Mucosa of stomach (tissue), 1 donor: Measurements from ENCODE around the gene DLEC1.

Experiments
- H3K27me3 ChIP-seq: one replicate; pipeline ENCODE4 v1.7.0; 2013; ENCODE audit warnings: mild to moderate bottlenecking, low read length; ENCODE audit not compliant: control insufficient read depth, insufficient read depth
- H3K36me3 ChIP-seq: one replicate; pipeline ENCODE4 v1.7.0; 2013; ENCODE audit warnings: low read length; ENCODE audit not compliant: control insufficient read depth, insufficient read depth
- H3K4me1 ChIP-seq: one replicate; pipeline ENCODE4 v1.7.0; 2013; ENCODE audit warnings: mild to moderate bottlenecking, low read length; ENCODE audit not compliant: control insufficient read depth, insufficient read depth
- H3K4me3 ChIP-seq: one replicate; pipeline ENCODE4 v1.7.0; 2013; ENCODE audit warnings: low read length
- H3K9ac ChIP-seq: one replicate; pipeline ENCODE4 v1.7.0; 2013; ENCODE audit warnings: mild to moderate bottlenecking, low read length, moderate library complexity
- H3K9me3 ChIP-seq: one replicate; pipeline ENCODE4 v1.7.0; 2013; ENCODE audit warnings: mild to moderate bottlenecking, low read length, moderate library complexity; ENCODE audit not compliant: control insufficient read depth
- donor health status: Pancreatic carcinoma.

The DLEC1 gene

DNA sequence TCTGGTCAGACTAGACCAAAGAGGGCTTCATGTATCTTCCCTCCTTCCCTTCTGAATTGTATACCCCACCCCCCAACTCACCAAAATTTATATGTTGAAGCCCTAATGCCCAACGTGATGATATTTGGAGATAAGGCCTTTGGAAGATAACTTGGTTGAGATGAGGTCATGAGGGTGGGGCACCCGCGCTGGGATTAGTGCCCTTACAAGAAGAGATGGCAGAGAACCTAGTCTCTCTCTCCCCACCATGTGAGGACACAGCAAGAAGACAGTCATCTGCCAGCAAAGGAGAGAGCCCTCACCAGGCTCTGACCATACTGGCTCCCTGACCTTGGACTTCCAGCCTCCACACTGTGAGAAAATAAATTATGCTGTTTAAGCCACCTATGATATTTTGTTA, 23.0 kb upstream of the DLEC1 start:
- no peaks in the 10 kb centered on the region for H3K9me3 ChIP-seq
- no peak overlapping the region for H3K4me3 ChIP-seq
- no peak overlapping the region for H3K9ac ChIP-seq
- no peaks in the 10 kb centered on the region for H3K27me3 ChIP-seq
- H3K4me1 ChIP-seq, result peaks cover 9% of the 10 kb centered on the region
- peaks cover 4% of the 10 kb centered on the region for H3K36me3 ChIP-seq

DNA sequence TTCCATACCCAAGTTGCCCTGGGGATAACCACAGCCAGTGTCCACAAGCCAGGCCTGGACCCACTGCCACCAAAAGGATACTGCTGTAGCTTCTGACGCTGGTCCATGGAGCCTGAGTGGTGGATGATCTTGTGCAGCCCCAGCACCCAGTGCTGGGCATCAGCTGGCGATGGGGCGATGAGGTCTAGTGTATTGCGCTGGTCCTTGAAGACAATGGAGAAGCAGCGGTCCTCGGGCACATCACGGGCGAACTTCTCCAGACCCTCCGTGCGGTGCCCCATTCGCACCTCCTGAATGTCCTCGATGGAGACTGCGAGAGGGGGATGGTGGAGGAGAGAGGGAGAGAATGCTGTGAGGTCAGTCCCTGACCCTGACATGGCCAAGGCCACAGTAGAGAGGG, 22.6 kb upstream of the DLEC1 start:
- no peaks in the 10 kb centered on the region for H3K27me3 ChIP-seq
- peaks cover 9% of the 10 kb centered on the region for H3K4me1 ChIP-seq
- no peaks in the 10 kb centered on the region for H3K9me3 ChIP-seq
- H3K4me3 ChIP-seq, result no peak overlapping the region
- H3K9ac ChIP-seq, result no peak overlapping the region
- H3K36me3 ChIP-seq, result peaks cover 4% of the 10 kb centered on the region

DNA sequence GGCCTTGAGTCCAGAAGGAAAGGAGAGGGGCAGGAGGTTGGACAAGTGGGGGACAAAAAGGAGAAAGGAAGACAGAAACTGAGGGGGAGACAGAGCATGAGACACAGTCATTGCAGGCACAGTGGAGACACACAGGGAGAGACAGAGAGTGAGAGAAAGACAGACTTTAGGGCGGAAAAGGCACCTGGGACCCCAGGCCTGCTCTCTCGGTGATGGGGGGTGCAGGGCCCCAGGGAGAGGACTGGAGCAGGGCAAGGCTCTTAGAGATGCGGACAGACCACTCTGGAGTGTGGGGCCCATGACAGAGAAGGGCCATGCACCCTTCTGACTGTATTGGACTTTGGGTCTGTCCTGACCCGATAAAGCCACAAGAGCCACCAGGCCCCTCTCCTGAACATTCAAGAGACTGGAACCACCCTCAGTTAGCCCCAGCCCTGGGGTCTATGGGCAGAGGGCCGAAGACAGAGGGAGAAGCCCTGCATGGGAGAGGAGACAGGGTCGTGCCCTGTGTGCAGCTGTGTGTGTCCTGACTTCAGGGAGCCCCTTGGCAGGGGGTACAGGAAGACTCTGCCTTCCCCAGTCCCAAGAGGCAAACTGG, 22.1 kb upstream of the DLEC1 start:
- peaks cover 4% of the 10 kb centered on the region for H3K36me3 ChIP-seq
- no peak overlapping the region for H3K4me3 ChIP-seq
- no peaks in the 10 kb centered on the region for H3K9me3 ChIP-seq
- H3K4me1 ChIP-seq, result peaks cover 9% of the 10 kb centered on the region
- H3K27me3 ChIP-seq, result no peaks in the 10 kb centered on the region
- H3K9ac ChIP-seq, result no peak overlapping the region

DNA sequence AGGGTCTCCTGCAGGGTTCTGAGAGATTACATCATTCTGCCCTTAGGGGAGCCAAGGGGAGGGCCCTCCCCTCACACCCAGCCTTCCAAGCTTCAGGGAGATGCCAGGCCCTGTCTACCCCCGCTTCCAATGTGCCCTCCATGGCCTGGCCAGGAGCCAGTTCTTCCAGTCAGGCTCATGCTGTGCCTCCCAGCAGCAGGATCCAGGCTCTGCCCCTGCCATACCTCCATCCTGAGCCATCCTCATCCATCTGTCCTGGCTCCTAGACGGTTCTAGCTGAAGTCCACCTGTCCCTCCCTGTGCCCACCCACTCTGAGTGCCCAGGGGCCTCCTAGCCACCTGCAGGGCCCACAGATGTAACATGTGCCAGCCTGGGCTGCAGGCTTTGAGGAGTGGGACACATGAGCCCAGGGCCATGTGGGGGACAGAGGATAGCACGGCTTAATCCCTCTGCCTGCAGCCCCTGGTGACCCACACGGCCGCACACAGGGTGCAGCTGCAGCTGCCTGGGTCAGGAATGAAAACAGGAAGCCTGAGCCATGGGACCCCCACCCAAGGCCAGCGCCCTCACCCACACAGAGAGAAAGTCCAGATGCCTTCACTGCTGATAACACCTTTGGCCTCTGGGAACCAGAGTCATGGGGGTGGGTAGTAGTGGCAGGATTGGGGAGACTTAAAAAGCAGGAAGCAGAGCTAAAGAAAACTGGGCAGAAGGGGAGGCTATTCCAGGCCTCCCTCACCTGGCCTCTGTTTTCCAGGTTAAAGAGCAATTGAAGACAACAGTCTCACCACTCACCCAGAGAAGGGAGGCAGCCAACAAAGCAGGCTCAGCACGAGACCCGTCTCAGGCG, 21.3 kb upstream of the DLEC1 start:
- Histone ChIP-seq H3K36me3 (peaks cover 4% of the 10 kb centered on the region), H3K9me3 (no peaks in the 10 kb centered on the region)

DNA sequence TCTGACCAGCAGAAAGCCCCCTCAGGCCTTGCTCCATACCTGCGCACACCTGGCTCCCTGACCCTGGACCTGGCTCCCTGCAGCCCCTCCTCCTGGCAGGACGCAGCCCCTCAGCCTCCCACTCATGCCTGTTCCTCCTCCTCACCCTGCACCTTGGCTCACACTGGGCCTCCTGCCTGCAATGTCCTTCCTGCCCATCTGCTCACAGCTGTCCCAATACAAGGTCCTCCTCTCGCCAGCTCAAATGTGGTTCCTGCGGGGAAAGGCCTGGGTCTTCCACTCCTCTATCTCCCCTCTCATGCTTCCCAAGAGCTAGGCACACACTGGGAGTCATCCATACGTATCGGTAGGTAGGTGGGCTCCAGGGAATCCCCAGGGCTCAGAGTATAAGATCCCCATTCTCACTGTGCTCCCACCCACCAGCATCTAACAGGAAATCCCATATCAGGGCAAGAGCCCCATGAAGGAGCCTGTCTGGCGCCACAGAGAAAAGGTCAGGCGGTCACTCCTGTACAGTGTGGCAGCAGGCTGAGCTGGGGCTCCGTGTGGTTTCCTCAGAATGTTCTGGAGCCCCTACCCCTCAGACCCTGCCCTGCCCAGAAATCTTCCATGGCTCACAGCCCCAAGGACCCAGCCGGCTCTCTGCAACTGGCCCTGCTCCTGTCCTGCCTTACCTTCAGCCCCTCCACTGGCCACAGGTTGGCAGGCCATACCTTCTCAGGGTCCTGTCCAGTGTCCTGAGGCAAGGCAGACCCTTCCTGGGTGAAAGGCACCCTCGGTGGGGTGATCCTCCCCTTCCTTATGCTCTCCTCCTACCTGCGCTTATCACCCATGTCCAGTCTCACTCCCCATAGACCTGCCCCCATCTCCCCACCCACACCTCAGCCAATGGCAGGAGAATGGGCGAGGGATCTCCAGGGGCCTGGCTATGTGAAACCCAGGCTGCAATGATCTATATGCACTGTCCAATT, 20.4 kb upstream of the DLEC1 start:
- Histone ChIP-seq H3K4me1 (peaks cover 9% of the 10 kb centered on the region), H3K36me3 (peaks cover 4% of the 10 kb centered on the region), H3K9me3 (no peaks in the 10 kb centered on the region), H3K27me3 (no peaks in the 10 kb centered on the region), H3K9ac (no peak overlapping the region), H3K4me3 (no peak overlapping the region)

More for the DNA sequence above, 21.3 kb upstream of the DLEC1 start:
- Histone ChIP-seq H3K9ac (no peak overlapping the region), H3K4me3 (no peak overlapping the region), H3K4me1 (peaks cover 9% of the 10 kb centered on the region), H3K27me3 (no peaks in the 10 kb centered on the region)

DNA sequence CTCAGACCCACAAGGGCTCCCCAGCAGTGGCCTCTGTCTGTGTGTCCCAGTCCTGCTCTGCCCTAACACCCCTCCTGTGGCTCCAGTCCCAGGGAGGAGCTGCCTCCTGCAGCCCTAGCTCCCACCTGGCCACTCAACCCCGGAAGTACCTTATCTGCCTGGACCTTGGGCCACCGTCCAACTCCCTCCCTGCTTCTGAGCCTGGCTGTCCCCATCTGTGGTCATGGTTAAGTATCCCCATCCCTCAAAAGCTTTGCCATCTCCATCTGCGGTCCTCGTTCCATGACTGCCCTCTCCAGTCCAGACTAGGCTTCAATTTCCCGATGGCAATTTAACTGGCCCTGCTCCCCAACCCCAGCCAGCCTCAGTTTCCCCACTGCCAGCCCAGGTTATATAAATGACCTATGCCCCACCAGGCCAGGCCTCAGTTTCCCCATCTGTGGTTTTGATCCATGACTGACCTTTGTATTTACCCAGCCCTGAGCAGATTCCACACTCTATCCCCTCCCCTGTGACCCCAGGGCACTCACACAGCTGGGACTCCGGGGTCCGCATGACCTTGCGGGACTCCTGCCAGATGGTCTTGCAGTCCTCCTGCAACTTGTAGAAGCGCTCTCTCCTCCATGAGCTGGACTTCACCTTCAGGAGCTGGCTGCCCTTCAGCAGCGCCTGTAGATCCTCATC, 19.2 kb upstream of the DLEC1 start:
- H3K4me3 ChIP-seq, result no peak overlapping the region
- H3K9ac ChIP-seq, result no peak overlapping the region
- H3K9me3 ChIP-seq, result no peaks in the 10 kb centered on the region
- peaks cover 4% of the 10 kb centered on the region for H3K36me3 ChIP-seq
- peaks cover 9% of the 10 kb centered on the region for H3K4me1 ChIP-seq
- H3K27me3 ChIP-seq, result no peaks in the 10 kb centered on the region

DNA sequence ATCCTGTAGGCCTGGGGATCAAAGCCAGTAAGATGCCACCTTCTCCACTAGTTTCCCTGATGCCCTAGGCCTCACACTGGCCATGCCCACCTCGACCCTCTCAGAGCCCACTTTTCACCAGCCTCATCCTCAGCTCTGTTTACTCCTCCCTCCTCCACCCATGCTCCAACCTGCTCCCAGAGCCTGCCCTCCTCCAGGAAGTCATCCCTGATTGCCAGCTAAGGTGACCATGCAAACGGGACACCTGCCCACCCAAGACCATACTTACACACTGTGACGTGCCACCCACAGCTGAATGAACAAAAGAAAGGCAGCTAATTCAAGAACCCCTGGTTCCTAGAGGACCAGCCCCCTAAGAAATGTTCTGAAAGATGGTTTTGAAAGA, 18.7 kb upstream of the DLEC1 start:
- no peak overlapping the region for H3K9ac ChIP-seq
- H3K36me3 ChIP-seq, result peaks cover 4% of the 10 kb centered on the region
- H3K9me3 ChIP-seq, result no peaks in the 10 kb centered on the region
- no peaks in the 10 kb centered on the region for H3K27me3 ChIP-seq
- no peak overlapping the region for H3K4me3 ChIP-seq
- peaks cover 11% of the 10 kb centered on the region for H3K4me1 ChIP-seq

DNA sequence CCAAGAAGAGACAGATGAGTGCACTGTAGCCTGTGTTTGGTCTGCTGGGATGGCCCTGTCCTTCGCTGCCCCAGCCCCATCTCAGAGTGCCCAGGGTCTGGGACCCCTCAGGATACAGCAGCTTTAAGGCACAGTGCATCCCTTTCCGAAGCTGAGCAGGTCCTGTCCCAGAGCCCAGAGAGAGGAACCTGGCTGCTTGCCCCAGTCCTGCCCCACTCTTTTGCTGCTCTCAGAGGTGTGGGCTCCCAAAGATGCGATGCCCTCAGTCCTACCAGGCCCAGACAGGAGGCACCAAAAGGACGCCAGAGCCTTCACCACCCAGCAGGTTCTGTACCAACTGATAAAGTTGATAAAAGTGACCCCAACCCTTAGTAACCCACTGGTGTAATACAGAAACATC, 17.8 kb upstream of the DLEC1 start:
- no peaks in the 10 kb centered on the region for H3K9me3 ChIP-seq
- no peak overlapping the region for H3K4me3 ChIP-seq
- no peaks in the 10 kb centered on the region for H3K36me3 ChIP-seq
- no peaks in the 10 kb centered on the region for H3K27me3 ChIP-seq
- H3K4me1 ChIP-seq, result peaks cover 17% of the 10 kb centered on the region
- H3K9ac ChIP-seq, result no peak overlapping the region

DNA sequence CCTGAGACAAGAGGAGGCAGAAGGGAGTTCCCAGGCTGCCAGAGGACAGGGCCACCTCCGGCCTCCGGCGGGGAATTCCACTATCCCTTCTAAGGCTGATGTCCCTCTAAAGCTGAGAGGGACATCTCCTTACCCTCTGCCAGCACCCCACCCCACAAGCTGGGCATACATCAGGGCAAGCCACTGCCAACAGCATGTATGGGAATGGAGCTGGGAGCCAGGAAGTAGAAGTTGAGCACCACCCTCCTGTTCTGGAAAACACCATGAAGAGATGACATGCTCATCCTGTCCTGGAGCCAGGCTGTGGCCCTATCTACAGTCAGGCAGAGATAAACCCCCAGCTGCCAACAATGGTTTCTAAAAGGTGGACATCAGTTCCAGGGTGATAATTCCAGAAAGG, 16.7 kb upstream of the DLEC1 start:
- H3K27me3 ChIP-seq, result no peaks in the 10 kb centered on the region
- H3K36me3 ChIP-seq, result no peaks in the 10 kb centered on the region
- no peak overlapping the region for H3K4me3 ChIP-seq
- peaks cover 17% of the 10 kb centered on the region for H3K4me1 ChIP-seq
- H3K9ac ChIP-seq, result no peak overlapping the region
- H3K9me3 ChIP-seq, result no peaks in the 10 kb centered on the region

DNA sequence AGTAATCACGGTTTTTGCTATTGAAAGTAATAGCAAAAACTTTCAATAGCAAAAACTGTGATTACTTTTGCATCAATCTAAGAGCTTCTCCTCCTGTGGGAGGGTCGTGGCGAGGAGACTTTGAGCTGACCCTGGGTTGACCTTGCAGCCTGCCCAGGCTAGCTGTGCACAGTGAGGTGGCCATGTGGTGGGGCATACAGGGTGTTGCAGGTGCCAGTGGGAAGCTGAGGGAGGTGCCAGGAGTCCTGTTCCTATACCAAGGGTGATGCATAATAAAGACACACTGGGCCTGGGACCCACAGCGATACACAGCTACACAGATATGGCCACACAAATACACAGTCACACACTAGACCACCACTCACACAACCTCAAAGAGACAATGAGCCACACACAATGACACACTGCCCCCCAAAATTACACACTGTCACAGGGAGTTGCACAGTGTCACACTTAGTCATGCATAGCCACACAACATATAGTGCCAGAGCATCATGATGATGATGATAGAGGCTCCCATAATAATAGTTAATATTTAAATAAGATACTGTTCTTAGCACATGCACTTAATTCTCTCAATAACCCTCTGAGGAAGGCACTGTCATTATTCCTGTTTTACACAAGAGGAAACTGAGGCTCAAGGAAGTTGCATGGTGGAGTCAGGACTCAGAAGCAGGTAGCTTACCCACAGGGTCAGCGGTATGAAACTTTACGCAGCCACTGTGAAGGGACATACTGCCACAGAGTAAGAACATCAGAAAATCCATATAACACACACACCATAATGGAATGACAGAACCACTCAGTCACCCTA, 15.9 kb upstream of the DLEC1 start:
- H3K9ac ChIP-seq, result no peak overlapping the region
- H3K4me3 ChIP-seq, result no peak overlapping the region
- H3K4me1 ChIP-seq, result peaks cover 17% of the 10 kb centered on the region
- H3K27me3 ChIP-seq, result no peaks in the 10 kb centered on the region
- H3K36me3 ChIP-seq, result no peaks in the 10 kb centered on the region
- H3K9me3 ChIP-seq, result no peaks in the 10 kb centered on the region

DNA sequence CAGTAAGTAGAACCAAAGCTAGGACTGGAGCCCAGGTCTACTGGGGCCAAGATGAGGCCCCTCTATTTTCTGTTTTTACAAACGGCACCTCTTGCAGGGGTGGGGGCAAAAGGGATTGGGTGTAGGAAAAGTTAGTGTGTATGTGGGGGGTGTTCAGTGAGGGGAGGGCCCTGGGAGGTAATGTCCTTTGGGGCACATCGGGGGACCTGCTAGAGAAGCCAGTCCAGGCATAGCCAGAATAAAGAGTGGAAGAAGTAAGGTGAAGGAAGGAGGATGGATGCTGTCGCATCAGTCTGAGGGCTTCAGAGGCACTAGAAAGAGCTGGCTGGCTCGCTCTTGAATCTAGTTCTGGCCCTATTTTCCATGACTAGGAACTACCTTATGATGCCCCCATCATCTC, 12.2 kb upstream of the DLEC1 start:
- no peak overlapping the region for H3K9ac ChIP-seq
- H3K4me1 ChIP-seq, result peaks cover 35% of the 10 kb centered on the region
- no peaks in the 10 kb centered on the region for H3K36me3 ChIP-seq
- no peaks in the 10 kb centered on the region for H3K27me3 ChIP-seq
- no peaks in the 10 kb centered on the region for H3K9me3 ChIP-seq
- H3K4me3 ChIP-seq, result no peak overlapping the region
